ENCODE results near the gene TRAPPC10.

GRCh38 chr21:43972850-43973633, 39.1 kb upstream of the TRAPPC10 start:
- TF ChIP-seq CTCF (IDR thresholded peaks at IDR 0.05) (no peak), ZBTB33 (IDR thresholded peaks at IDR 0.05; ENCODE audit: borderline replicate concordance, low read depth) (no peak), TAF1 (IDR thresholded peaks at IDR 0.05; ENCODE audit: borderline replicate concordance, low read depth, low read length) (no peak), REST (IDR thresholded peaks at IDR 0.05; ENCODE audit: low read depth, low read length) (no peak), MAX (IDR thresholded peaks at IDR 0.05; ENCODE audit: low read depth) (no peak), RCOR1 (IDR thresholded peaks at IDR 0.05; ENCODE audit: low read length) (no peak), YY1 (IDR thresholded peaks at IDR 0.05; ENCODE audit: low read depth) (no peak), TCF12 (IDR thresholded peaks at IDR 0.05) (no peak), POLR2AphosphoS5 (IDR thresholded peaks at IDR 0.05; ENCODE audit: low read depth, low read length) (no peak), CHD2 (IDR thresholded peaks at IDR 0.05; ENCODE audit: low read length, partially characterized antibody) (no peak), USF2 (IDR thresholded peaks at IDR 0.05; ENCODE audit: borderline replicate concordance, low read depth, low read length) (no peak), TEAD4 (IDR thresholded peaks at IDR 0.05; ENCODE audit: borderline replicate concordance, insufficient read depth) (no peak), MEF2A (IDR thresholded peaks at IDR 0.05; ENCODE audit: borderline replicate concordance, low read depth) (no peak), RFX5 (IDR thresholded peaks at IDR 0.05; ENCODE audit: low read length) (no peak)
